Endothelial cell of umbilical vein (primary cell): ENCODE measurements around the gene MEF2C. TPM values are rescaled to one million over a fixed set of nuclear protein-coding genes. Genes with fewer than 3 reads are reported as not detected.

Source experiments
- BruUV-seq: library from RNA; stranded (reverse); fragments of 400-500 nt; replicated peaks from 2 replicates; lab custom pipeline; 2021; lab: Mats Ljungman, UMichigan
- CTCF ChIA-PET: fragments of 300-600, 350-600 bp; sonication (Branson Sonifier 250); formaldehyde crosslinking; loops from one replicate; lab custom pipeline; 2021; ENCODE audit warnings: antibody characterized with exemption, inconsistent platforms; lab: Charles Lee
- POLR2A ChIA-PET: fragments of 300-600, 350-600 bp; sonication (Branson Sonifier 250); formaldehyde crosslinking; loops from one replicate; lab custom pipeline; 2021; ENCODE audit warnings: antibody characterized with exemption, inconsistent platforms; lab: Charles Lee
- DNase-seq: peaks from one replicate; pipeline ENCODE4 v3.0.0-alpha.2; 2011; ENCODE audit warnings: low read depth, low spot score
- FAIRE-seq: peaks from 2 replicates; lab custom pipeline; 2011; peaks lifted over from hg19 to GRCh38; lab: Jason Lieb, UNC
- H2AFZ ChIP-seq: 2 replicates; pipeline ENCODE4 v1.6.0; 2012; ENCODE audit warnings: low read depth, low read length, control low read depth, inconsistent platforms
- H3K27ac ChIP-seq: 2 replicates; pipeline ENCODE4 v1.5.1; 2011; ENCODE audit warnings: low read depth, mild to moderate bottlenecking, control low read depth, low read length, moderate library complexity; ENCODE audit not compliant: insufficient read depth
- H3K27me3 ChIP-seq, 2 experiments: 2 replicates each; pipeline versions ENCODE4 v1.6.0 to v1.6.1; 2011; ENCODE audit warnings: low read length in 2 of 2, mixed read lengths in 1 of 2; ENCODE audit not compliant: control insufficient read depth in 2 of 2, insufficient read depth in 2 of 2
- H3K36me3 ChIP-seq, 2 experiments: 2 replicates in 1 of 2; 3 replicates in 1 of 2; pipeline ENCODE4 v1.5.1; 2011; ENCODE audit warnings: low read length in 2 of 2, mild to moderate bottlenecking in 1 of 2, moderate library complexity in 1 of 2; ENCODE audit not compliant: control insufficient read depth in 2 of 2, insufficient read depth in 2 of 2; ENCODE audit errors: extremely low read depth in 1 of 2
- H3K4me1 ChIP-seq: 3 replicates; pipeline ENCODE4 v1.5.1; 2011; ENCODE audit warnings: mild to moderate bottlenecking, low read length; ENCODE audit not compliant: control insufficient read depth, insufficient read depth; ENCODE audit errors: extremely low read depth
- H3K4me2 ChIP-seq: 2 replicates; pipeline ENCODE4 v1.6.1; 2011; ENCODE audit warnings: low read length, control low read depth, mixed read lengths; ENCODE audit not compliant: insufficient read depth
- H3K4me3 ChIP-seq, 3 experiments: fragments of 200-600 bp in 1 of 3; sonication (generic), shearing (Covaris generic) in 1 of 3; replicated peaks in 1 of 3; 2 replicates each; pipeline ENCODE4 v1.5.1; 2011 to 2016; ENCODE audit warnings: control low read depth in 3 of 3, low read length in 3 of 3, mild to moderate bottlenecking in 2 of 3, inconsistent platforms in 1 of 3, low read depth in 1 of 3, moderate library complexity in 1 of 3; ENCODE audit not compliant: insufficient read depth in 1 of 3
- H3K79me2 ChIP-seq: 2 replicates; pipeline ENCODE4 v1.6.0; 2012; ENCODE audit warnings: low read length, inconsistent platforms; ENCODE audit not compliant: control insufficient read depth, insufficient read depth
- H3K9ac ChIP-seq: replicated peaks from 2 replicates; pipeline ENCODE3; 2011; ENCODE audit warnings: low read length, control low read depth; ENCODE audit not compliant: insufficient read depth; ENCODE audit errors: extremely low read depth
- H3K9me1 ChIP-seq: replicated peaks from 3 replicates; pipeline ENCODE4 v1.6.0; 2011; ENCODE audit warnings: mild to moderate bottlenecking, low read length; ENCODE audit not compliant: control insufficient read depth, insufficient read depth; ENCODE audit errors: extremely low read depth
- H3K9me3 ChIP-seq: replicated peaks from 2 replicates; pipeline ENCODE4 v1.5.1; 2012; ENCODE audit warnings: low read length, inconsistent platforms; ENCODE audit not compliant: control insufficient read depth, insufficient read depth
- H4K20me1 ChIP-seq: replicated peaks from 2 replicates; pipeline ENCODE3; 2011; ENCODE audit warnings: mild to moderate bottlenecking, low read length; ENCODE audit not compliant: control insufficient read depth, insufficient read depth; ENCODE audit errors: extremely low read depth
- EZH2 ChIP-seq: IDR thresholded peaks from 2 replicates; pipeline ENCODE4 v1.6.1; 2012; ENCODE audit warnings: borderline replicate concordance, low read depth, mild to moderate bottlenecking, moderate library complexity, low read length, inconsistent platforms; ENCODE audit not compliant: severe bottlenecking
- FOS ChIP-seq: IDR thresholded peaks from 2 replicates; pipeline ENCODE4 v1.6.1; 2011; ENCODE audit warnings: mild to moderate bottlenecking, low read length, moderate library complexity, borderline replicate concordance; ENCODE audit not compliant: insufficient read depth
- GATA2 ChIP-seq: IDR thresholded peaks from 2 replicates; pipeline ENCODE4 v1.7.0; 2011; ENCODE audit warnings: low read depth, mild to moderate bottlenecking, moderate library complexity, mixed read lengths, low read length; ENCODE audit not compliant: insufficient read length, insufficient read depth
- JUN ChIP-seq: IDR thresholded peaks from 2 replicates; pipeline ENCODE4 v1.6.1; 2011; ENCODE audit warnings: borderline replicate concordance, low read depth; ENCODE audit not compliant: insufficient read length, insufficient read depth
- MYC ChIP-seq: IDR thresholded peaks from one replicate; pipeline ENCODE4 v1.6.1; 2011; ENCODE audit warnings: mild to moderate bottlenecking, low read depth, low read length
- POLR2A ChIP-seq: IDR thresholded peaks from 2 replicates; pipeline ENCODE4 v1.6.1; 2012; ENCODE audit warnings: low read depth, mild to moderate bottlenecking, control low read depth, low read length
- POLR2AphosphoS5 ChIP-seq: IDR thresholded peaks from 2 replicates; pipeline ENCODE4 v1.6.1; 2012; ENCODE audit warnings: low read depth, mild to moderate bottlenecking, control low read depth, low read length, moderate library complexity; ENCODE audit not compliant: insufficient read depth
- dilution Hi-C: fragments of 300-500 bp; cut with MboI; formaldehyde crosslinking; loops from one replicate; pipeline ENCODE4 v1.15.0; 2019; ENCODE audit warnings: low sequenced_read_pairs; ENCODE audit not compliant: extremely low pct_ligation_motif_present
- intact Hi-C: fragments of 100-400 bp; cut with micrococcal nuclease; formaldehyde crosslinking; loops from one replicate; pipeline ENCODE4 v1.10.0; 2022
- polyA plus RNA-seq, 4 experiments: library from polyadenylated mRNA; depleted of rRNA in 3 of 4; stranded (reverse) in 3 of 4; unstranded in 1 of 4; fragments of >200 nt; gene quantifications; 2 replicates each; pipeline versions ENCODE4 v1.2.1 to v1.2.3, GENCODE V29; 2011 to 2012; ENCODE audit warnings: missing spikeins in 1 of 4
- total RNA-seq: library from RNA; stranded (reverse); gene quantifications from 2 replicates; pipeline ENCODE4 v1.2.3, GENCODE V29; 2021
- TF ChIP-seq, protein P1 (sequence below): IDR thresholded peaks from 2 replicates; pipeline ENCODE4 v1.6.1; 2011; ENCODE audit not compliant: insufficient read depth, insufficient read length
- TF ChIP-seq, protein P2 (sequence below), 2 donors: IDR thresholded peaks; 1 replicate in 1 of 2; 2 replicates in 1 of 2; pipeline ENCODE4 v1.5.1; 2011; ENCODE audit warnings: low read length in 2 of 2, mild to moderate bottlenecking in 2 of 2, moderate library complexity in 2 of 2, control low read depth in 1 of 2, inconsistent platforms in 1 of 2, low read depth in 1 of 2; ENCODE audit not compliant: insufficient read depth in 1 of 2; ENCODE audit errors: extremely low read depth in 1 of 2

MEF2C gene
- total and polyA plus RNA-seq, 2 donors (not counting 3 experiments of a cell fraction or from before 2014, with no cell fraction given), result 21.2 to 67.7 TPM

DNA sequence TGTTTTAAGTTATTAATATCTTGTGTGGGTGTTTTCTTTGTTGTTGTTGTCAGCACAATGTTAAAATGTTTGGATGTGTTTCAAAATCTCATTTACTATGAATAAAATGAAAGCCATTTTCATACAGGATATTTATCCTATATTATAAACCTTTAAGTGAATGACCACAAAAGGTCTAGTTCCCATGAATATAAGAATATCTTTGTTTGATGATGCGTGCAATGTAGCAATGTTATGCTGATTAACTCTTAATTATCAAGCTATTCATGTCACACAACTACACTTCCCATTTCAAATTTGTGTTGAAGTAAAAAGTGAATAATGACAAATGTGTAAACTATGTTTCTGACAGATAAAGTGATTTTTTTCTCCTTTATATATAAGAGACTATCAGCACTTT lies 59.8 kb downstream of the MEF2C start:
- Histone ChIP-seq H3K9me1 (no peaks in the 10 kb centered on the region), H3K9ac (no peak overlapping the region), H2AFZ (no peak overlapping the region), H3K4me1 (peaks cover 37% of the 10 kb centered on the region), H3K79me2 (peaks cover 7% of the 10 kb centered on the region), H3K36me3 (no peaks in the 10 kb centered on the region), H3K27ac (no peak overlapping the region), H3K4me2 (no peak overlapping the region), H3K27me3 (no peaks in the 10 kb centered on the region), H3K4me3 (no peak overlapping the region), H4K20me1 (no peaks in the 10 kb centered on the region), H3K9me3 (no peaks in the 10 kb centered on the region)
- TF ChIP-seq EZH2, result no peak
- no peak for TF ChIP-seq POLR2AphosphoS5
- TF ChIP-seq FOS, result no peak
- TF ChIP-seq GATA2, result no peak
- no peak for TF ChIP-seq JUN
- TF ChIP-seq, protein P1, sequence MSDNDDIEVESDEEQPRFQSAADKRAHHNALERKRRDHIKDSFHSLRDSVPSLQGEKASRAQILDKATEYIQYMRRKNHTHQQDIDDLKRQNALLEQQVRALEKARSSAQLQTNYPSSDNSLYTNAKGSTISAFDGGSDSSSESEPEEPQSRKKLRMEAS, result no peak
- no peak for TF ChIP-seq POLR2A
- TF ChIP-seq, protein P2, sequence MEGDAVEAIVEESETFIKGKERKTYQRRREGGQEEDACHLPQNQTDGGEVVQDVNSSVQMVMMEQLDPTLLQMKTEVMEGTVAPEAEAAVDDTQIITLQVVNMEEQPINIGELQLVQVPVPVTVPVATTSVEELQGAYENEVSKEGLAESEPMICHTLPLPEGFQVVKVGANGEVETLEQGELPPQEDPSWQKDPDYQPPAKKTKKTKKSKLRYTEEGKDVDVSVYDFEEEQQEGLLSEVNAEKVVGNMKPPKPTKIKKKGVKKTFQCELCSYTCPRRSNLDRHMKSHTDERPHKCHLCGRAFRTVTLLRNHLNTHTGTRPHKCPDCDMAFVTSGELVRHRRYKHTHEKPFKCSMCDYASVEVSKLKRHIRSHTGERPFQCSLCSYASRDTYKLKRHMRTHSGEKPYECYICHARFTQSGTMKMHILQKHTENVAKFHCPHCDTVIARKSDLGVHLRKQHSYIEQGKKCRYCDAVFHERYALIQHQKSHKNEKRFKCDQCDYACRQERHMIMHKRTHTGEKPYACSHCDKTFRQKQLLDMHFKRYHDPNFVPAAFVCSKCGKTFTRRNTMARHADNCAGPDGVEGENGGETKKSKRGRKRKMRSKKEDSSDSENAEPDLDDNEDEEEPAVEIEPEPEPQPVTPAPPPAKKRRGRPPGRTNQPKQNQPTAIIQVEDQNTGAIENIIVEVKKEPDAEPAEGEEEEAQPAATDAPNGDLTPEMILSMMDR (IDR thresholded peaks at IDR 0.05; ENCODE audit: extremely low read depth in 1 of 2, insufficient read depth in 1 of 2, low read depth in 1 of 2, low read length in 2 of 2), result no peak
- TF ChIP-seq MYC, result no peak
- CTCF ChIA-PET, result interaction anchor here (1.1 to 2.2 kb wide), 2 partner anchors 10 to 93 kb away, joined by 3 to 6 read pairs; no protein-coding TSS in a partner anchor
- dilution Hi-C loops (no loop called here), intact Hi-C loops (no loop called here)
- no peak for FAIRE-seq
- no peak for DNase-seq
- POLR2A ChIA-PET, result interaction anchor here (1.1 kb wide), 1 partner anchor 60 kb away, joined by 3 read pairs; the partner anchor contains the start of gene MEF2C
- BruUV-seq, result no TSS peak
